Esophagus (tissue), 2 donors: ENCODE measurements around the gene CMIP. TPM values are rescaled to one million over a fixed set of nuclear protein-coding genes. Genes with fewer than 3 reads are reported as not detected.

Experiments
- H3K27ac ChIP-seq, 2 donors: one replicate each; pipeline ENCODE4 v1.5.1; 2013; ENCODE audit warnings: low read depth in 2 of 2, mild to moderate bottlenecking in 2 of 2, inconsistent platforms in 1 of 2, low read length in 1 of 2, moderate library complexity in 1 of 2
- H3K27me3 ChIP-seq, 2 donors: one replicate each; pipeline ENCODE4 v1.6.1; 2013; ENCODE audit warnings: low read length in 2 of 2, control low read depth in 1 of 2, mild to moderate bottlenecking in 1 of 2; ENCODE audit not compliant: insufficient read depth in 2 of 2, control insufficient read depth in 1 of 2
- H3K36me3 ChIP-seq, 2 donors: one replicate each; pipeline ENCODE4 v1.6.1; 2013; ENCODE audit warnings: low read length in 1 of 2; ENCODE audit not compliant: control insufficient read depth in 2 of 2, insufficient read depth in 2 of 2
- H3K4me1 ChIP-seq, 2 donors: one replicate each; pipeline ENCODE4 v1.6.1; 2013; ENCODE audit warnings: low read length in 1 of 2; ENCODE audit not compliant: control insufficient read depth in 2 of 2, insufficient read depth in 2 of 2
- H3K4me3 ChIP-seq, 2 donors: one replicate each; pipeline ENCODE4 v1.5.1; 2013; ENCODE audit warnings: low read length in 2 of 2, mild to moderate bottlenecking in 2 of 2, low read depth in 1 of 2, moderate library complexity in 1 of 2
- H3K9me3 ChIP-seq, 2 donors: one replicate each; pipeline ENCODE4 v1.6.1; 2013; ENCODE audit warnings: mild to moderate bottlenecking in 2 of 2, low read depth in 1 of 2, low read length in 1 of 2, moderate library complexity in 1 of 2; ENCODE audit not compliant: control insufficient read depth in 2 of 2, insufficient read depth in 1 of 2
- WGBS, 2 donors: extraction: QIAGEN DNeasy Blood & Tissue Kit; methylation state at CpG; one replicate each; pipeline ENCODE4 v1.1.7; 2013; 5-methylcytosine and 5-hydroxymethylcytosine counted together
- polyA plus RNA-seq, 2 donors: library from polyadenylated mRNA; stranded (reverse); fragments of 200-250 nt; gene quantifications; one replicate each; pipeline ENCODE4 v1.2.3, GENCODE V29; 2013
- donor health status: healthy with polysubstance abuse.
- donor health status: Bipolar disorder and iron deficiency.

CMIP gene
- polyA plus RNA-seq, 2 donors, result 16.9 to 19.3 TPM

GRCh38 chr16:81668243-81669097 is 223.9 kb downstream of the CMIP start:
- Histone ChIP-seq H3K27ac (no peak overlapping the region), H3K36me3 (peaks cover 10 to 37% of the 10 kb centered on the region in 2 donors), H3K9me3 (no peaks in the 10 kb centered on the region), H3K4me1 (no peaks in the 10 kb centered on the region), H3K4me3 (no peak overlapping the region), H3K27me3 (no peaks in the 10 kb centered on the region)
- WGBS, 2 donors, result 83 to 84% methylated on average over 23 of the region's 23 CpGs

- Histone ChIP-seq H3K9me3 (no peaks in the 10 kb centered on the region), H3K4me1 (no peaks in the 10 kb centered on the region), H3K36me3 (peaks cover 10 to 35% of the 10 kb centered on the region in 2 donors), H3K27ac (no peak overlapping the region), H3K27me3 (no peaks in the 10 kb centered on the region), H3K4me3 (no peak overlapping the region)
- WGBS, 2 donors, result 93 to 94% methylated on average over 23 of the region's 23 CpGs
These were observed 225.1 kb downstream of the CMIP start for GRCh38 chr16:81669473-81670350.

- no peaks in the 10 kb centered on the region for H3K9me3 ChIP-seq
- H3K4me1 ChIP-seq, result peaks cover 0 to 2% of the 10 kb centered on the region in 2 donors
- no peaks in the 10 kb centered on the region for H3K27me3 ChIP-seq
- no peak overlapping the region for H3K27ac ChIP-seq
- no peak overlapping the region for H3K4me3 ChIP-seq
- 91 to 92% methylated on average over 14 of the region's 14 CpGs for WGBS, 2 donors
- H3K36me3 ChIP-seq, result peaks cover 14 to 34% of the 10 kb centered on the region in 2 donors
These were observed 227.4 kb downstream of the CMIP start for GRCh38 chr16:81671738-81672597.

GRCh38 chr16:81673432-81673831 is 228.8 kb downstream of the CMIP start:
- 92 to 94% methylated on average over 7 of the region's 7 CpGs for WGBS, 2 donors
- no peak overlapping the region for H3K4me3 ChIP-seq
- H3K36me3 ChIP-seq, result peaks cover 14 to 41% of the 10 kb centered on the region in 2 donors
- H3K4me1 ChIP-seq, result peaks cover 0 to 6% of the 10 kb centered on the region in 2 donors
- no peaks in the 10 kb centered on the region for H3K9me3 ChIP-seq
- no peaks in the 10 kb centered on the region for H3K27me3 ChIP-seq
- no peak overlapping the region for H3K27ac ChIP-seq

GRCh38 chr16:81675662-81676061 is 231.1 kb downstream of the CMIP start:
- 68 to 81% methylated on average over 3 of the region's 3 CpGs for WGBS, 2 donors
- H3K9me3 ChIP-seq, result no peaks in the 10 kb centered on the region
- H3K4me3 ChIP-seq, result no peak overlapping the region
- peaks cover 10 to 51% of the 10 kb centered on the region in 2 donors for H3K36me3 ChIP-seq
- no peaks in the 10 kb centered on the region for H3K27me3 ChIP-seq
- no peak overlapping the region for H3K27ac ChIP-seq
- peaks cover 0 to 22% of the 10 kb centered on the region in 2 donors for H3K4me1 ChIP-seq

GRCh38 chr16:81676066-81676882 is 231.7 kb downstream of the CMIP start:
- Histone ChIP-seq H3K36me3 (peaks cover 10 to 53% of the 10 kb centered on the region in 2 donors), H3K4me1 (peaks cover 0 to 22% of the 10 kb centered on the region in 2 donors), H3K9me3 (no peaks in the 10 kb centered on the region), H3K27ac (no peak overlapping the region), H3K27me3 (no peaks in the 10 kb centered on the region), H3K4me3 (no peak overlapping the region)
- 72 to 78% methylated on average over 19 of the region's 19 CpGs for WGBS, 2 donors

GRCh38 chr16:81676883-81677737 is 232.5 kb downstream of the CMIP start:
- Histone ChIP-seq H3K36me3 (peaks cover 5 to 48% of the 10 kb centered on the region in 2 donors), H3K27me3 (no peaks in the 10 kb centered on the region), H3K9me3 (no peaks in the 10 kb centered on the region), H3K27ac (no peak overlapping the region), H3K4me3 (no peak overlapping the region), H3K4me1 (peaks cover 0 to 22% of the 10 kb centered on the region in 2 donors)
- whole genome bisulfite sequencing, 2 donors, result 86 to 88% methylated on average over 15 of the region's 15 CpGs
